ENCODE data around the gene SHMT1. TPM values are rescaled to one million over a fixed set of nuclear protein-coding genes. Genes with fewer than 3 reads are reported as not detected.
A peak's percentile ranks its signal among the peaks of the same experiment; 100 is the strongest.

Gene SHMT1
- total and polyA plus RNA-seq, 7 donors: 8.3 to 20.8 (median 14.2) TPM

- no peak for TF ChIP-seq CTCF (IDR thresholded peaks at IDR 0.05)
- WGBS, 3 donors: 63 to 66% (median 63%) methylated on average over 5 of the region's 5 CpGs
- Histone ChIP-seq H3K27ac (no peak overlapping the region), H3K9me3 (no peaks in the 10 kb centered on the region), H3K4me3 (no peak overlapping the region), H3K27me3 (ENCODE audit: insufficient read depth in 3 of 3, low read length in 2 of 3) (peaks cover 0 to 3% (median 0%) of the 10 kb centered on the region in 3 donors), H3K36me3 (ENCODE audit: insufficient read depth in 1 of 2, low read depth in 1 of 2) (no peaks in the 10 kb centered on the region), H3K4me1 (no peaks in the 10 kb centered on the region)
- intact Hi-C loops (cut with DNase I): no loop called here
- ATAC-seq (no peak), DNase-seq (no peak)
Measured at GRCh38 chr17:18370761-18371160, 7.4 kb upstream of the SHMT1 start.

GRCh38 chr17:18368946-18369345 lies 5.6 kb upstream of the SHMT1 start:
- Histone ChIP-seq H3K27ac (no peak overlapping the region), H3K9me3 (no peaks in the 10 kb centered on the region), H3K4me3 (no peak overlapping the region), H3K4me1 (no peaks in the 10 kb centered on the region), H3K36me3 (ENCODE audit: insufficient read depth in 1 of 2, low read depth in 1 of 2) (no peaks in the 10 kb centered on the region), H3K27me3 (ENCODE audit: insufficient read depth in 3 of 3, low read length in 2 of 3) (peaks cover 0 to 3% (median 0%) of the 10 kb centered on the region in 3 donors)
- intact Hi-C loops (cut with DNase I): no loop called here
- no peak for DNase-seq
- TF ChIP-seq CTCF (IDR thresholded peaks at IDR 0.05): no peak
- ATAC-seq: no peak
- 76 to 86% (median 84%) methylated on average over 8 of the region's 8 CpGs for WGBS, 3 donors

GRCh38 chr17:18364166-18364565 lies 816 bp upstream of the SHMT1 start:
- Histone ChIP-seq H3K4me3 (no peak overlapping the region), H3K9me3 (no peaks in the 10 kb centered on the region), H3K27me3 (ENCODE audit: insufficient read depth in 3 of 3, low read length in 2 of 3) (no peaks in the 10 kb centered on the region), H3K36me3 (ENCODE audit: insufficient read depth in 1 of 2, low read depth in 1 of 2) (peaks cover 0 to 11% of the 10 kb centered on the region in 2 donors), H3K4me1 (peaks cover 9% of the 10 kb centered on the region), H3K27ac (no peak overlapping the region)
- 92 to 94% (median 94%) methylated on average over 6 of the region's 6 CpGs for WGBS, 3 donors
- no peak for TF ChIP-seq CTCF (IDR thresholded peaks at IDR 0.05)
- intact Hi-C loops (cut with DNase I): no loop called here
- DNase-seq: no peak
- ATAC-seq: no peak

- H3K27ac ChIP-seq: peak overlapping the region; percentile 80
- H3K4me3 ChIP-seq: peak overlapping the region; percentile 81
- 0 to 3% (median 1%) methylated on average over 14 of the region's 14 CpGs for WGBS, 3 donors
- H3K36me3 ChIP-seq (ENCODE audit: insufficient read depth in 1 of 2, low read depth in 1 of 2): peaks cover 0 to 20% of the 10 kb centered on the region in 2 donors
- ATAC-seq: peak; percentile 28 to 63 (median 50)
- no peaks in the 10 kb centered on the region for H3K9me3 ChIP-seq
- intact Hi-C loops (cut with DNase I): no loop called here
- peak; percentile 75 to 90 for DNase-seq
- TF ChIP-seq CTCF (IDR thresholded peaks at IDR 0.05): no peak
- H3K27me3 ChIP-seq (ENCODE audit: insufficient read depth in 3 of 3, low read length in 2 of 3): no peaks in the 10 kb centered on the region
- H3K4me1 ChIP-seq: peaks cover 9% of the 10 kb centered on the region
Measured at GRCh38 chr17:18362698-18363100, 651 bp downstream of the SHMT1 start.
